Hepatocyte (in vitro differentiated cells): Measurements from ENCODE around the gene AP3D1.

Experiments used
- EZH2 ChIP-seq: fragments of 200-600 bp; sonication (generic); IDR thresholded peaks from 2 replicates; pipeline ENCODE4 v1.6.1; 2016; ENCODE audit warnings: antibody characterized with exemption, mild to moderate bottlenecking, borderline replicate concordance
- EZH2phosphoT487 ChIP-seq: fragments of 200-600 bp; sonication (generic); IDR thresholded peaks from one replicate; pipeline ENCODE4 v1.6.1; 2018; ENCODE audit warnings: antibody characterized with exemption, mild to moderate bottlenecking, low read depth, moderate library complexity; ENCODE audit not compliant: unreplicated experiment, severe bottlenecking
- TF ChIP-seq, protein P1 (sequence below): fragments of 200-600 bp; sonication (generic); IDR thresholded peaks from 2 replicates; pipeline ENCODE4 v1.5.1; 2016; ENCODE audit warnings: antibody characterized with exemption, mild to moderate bottlenecking; ENCODE audit not compliant: poor library complexity

DNA sequence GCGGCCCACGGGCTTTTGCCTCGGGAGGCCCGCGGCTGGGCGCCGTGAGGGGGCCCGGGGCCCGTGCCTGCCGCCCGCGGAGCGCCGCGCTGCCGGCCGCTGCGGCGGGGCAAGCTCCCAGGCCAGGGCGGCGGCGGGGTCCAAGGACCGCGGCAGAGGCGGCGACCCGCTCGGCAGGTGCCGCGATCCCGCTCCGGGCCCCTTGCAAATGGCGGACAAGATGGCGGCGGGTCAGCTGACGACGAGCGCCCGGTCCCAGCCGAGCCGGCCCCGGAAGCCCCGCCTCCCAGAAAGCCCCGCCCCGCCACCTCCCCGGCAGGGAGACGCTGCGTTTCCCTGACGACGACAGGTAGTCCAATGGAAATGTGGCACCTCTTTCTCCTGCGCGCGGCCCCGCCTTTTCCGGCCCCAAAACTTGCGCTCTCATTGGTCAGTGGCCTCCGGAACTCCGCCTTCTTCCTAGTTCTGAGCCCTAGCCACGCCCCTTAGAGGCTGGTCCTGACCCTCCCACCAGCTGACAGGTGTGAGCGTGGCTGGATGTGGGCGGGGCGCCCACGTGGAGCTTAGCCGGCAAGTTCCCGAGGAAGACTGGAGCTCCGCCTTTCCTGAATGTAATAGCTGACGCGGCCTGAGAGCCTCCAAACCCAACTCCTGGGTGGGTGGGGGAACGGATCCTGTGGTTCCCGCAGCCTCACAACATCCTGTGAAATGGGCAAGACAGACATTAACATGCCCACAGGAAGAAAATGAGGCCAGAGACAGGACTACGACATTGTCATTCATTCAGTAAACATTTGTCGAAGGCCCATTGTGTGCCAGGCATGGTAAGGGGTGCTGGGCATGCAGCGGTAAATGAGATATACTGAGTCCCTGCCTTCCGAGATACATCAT is at the start of gene AP3D1:
- TF ChIP-seq, protein P1, sequence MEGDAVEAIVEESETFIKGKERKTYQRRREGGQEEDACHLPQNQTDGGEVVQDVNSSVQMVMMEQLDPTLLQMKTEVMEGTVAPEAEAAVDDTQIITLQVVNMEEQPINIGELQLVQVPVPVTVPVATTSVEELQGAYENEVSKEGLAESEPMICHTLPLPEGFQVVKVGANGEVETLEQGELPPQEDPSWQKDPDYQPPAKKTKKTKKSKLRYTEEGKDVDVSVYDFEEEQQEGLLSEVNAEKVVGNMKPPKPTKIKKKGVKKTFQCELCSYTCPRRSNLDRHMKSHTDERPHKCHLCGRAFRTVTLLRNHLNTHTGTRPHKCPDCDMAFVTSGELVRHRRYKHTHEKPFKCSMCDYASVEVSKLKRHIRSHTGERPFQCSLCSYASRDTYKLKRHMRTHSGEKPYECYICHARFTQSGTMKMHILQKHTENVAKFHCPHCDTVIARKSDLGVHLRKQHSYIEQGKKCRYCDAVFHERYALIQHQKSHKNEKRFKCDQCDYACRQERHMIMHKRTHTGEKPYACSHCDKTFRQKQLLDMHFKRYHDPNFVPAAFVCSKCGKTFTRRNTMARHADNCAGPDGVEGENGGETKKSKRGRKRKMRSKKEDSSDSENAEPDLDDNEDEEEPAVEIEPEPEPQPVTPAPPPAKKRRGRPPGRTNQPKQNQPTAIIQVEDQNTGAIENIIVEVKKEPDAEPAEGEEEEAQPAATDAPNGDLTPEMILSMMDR: no peak
- TF ChIP-seq EZH2: no peak
- TF ChIP-seq EZH2phosphoT487: no peak
